Adrenal gland (tissue), 12 donors: ENCODE results near the gene HEATR9. TPM values are rescaled to one million over a fixed set of nuclear protein-coding genes. Genes with fewer than 3 reads are reported as not detected.
A peak's percentile ranks its signal among the peaks of the same experiment; 100 is the strongest.

ENCODE experiments used
- DNase-seq, 7 donors: peaks; one replicate each; pipeline ENCODE4 v3.0.0-alpha.2; 2019 to 2020
- H3K27ac ChIP-seq, 5 donors: fragments of 200-600 bp; sonication (generic) in 4 of 5; 1 replicate in 3 of 5; 2 replicates in 2 of 5; pipeline versions ENCODE4 v1.5.1 to v1.8.0; 2016 to 2020; ENCODE audit warnings: mild to moderate bottlenecking in 1 of 5
- H3K27me3 ChIP-seq: fragments of 200-600 bp; 2 replicates; pipeline ENCODE4 v1.8.0; 2021
- H3K36me3 ChIP-seq, 2 donors: fragments of 200-600 bp; replicated peaks in 1 of 2; 1 replicate in 1 of 2; 2 replicates in 1 of 2; pipeline versions ENCODE4 v1.5.1 to v1.8.0; 2018 to 2022
- H3K4me1 ChIP-seq, 2 donors: fragments of 200-600 bp; replicated peaks in 1 of 2; 1 replicate in 1 of 2; 2 replicates in 1 of 2; pipeline versions ENCODE4 v1.5.1 to v1.8.0; 2018 to 2021
- H3K4me3 ChIP-seq, 4 donors: fragments of 200-600 bp; sonication (generic) in 3 of 4; one replicate each; pipeline ENCODE4 v1.5.1; 2016 to 2018
- H3K9me3 ChIP-seq, 3 donors: fragments of 200-600 bp; sonication (generic) in 1 of 3; replicated peaks in 1 of 3; 1 replicate in 2 of 3; 2 replicates in 1 of 3; pipeline versions ENCODE4 v1.5.1 to v1.8.0; 2016 to 2021
- POLR2A ChIP-seq, 2 donors: fragments of 450-650 bp; IDR thresholded peaks; one replicate each; pipeline ENCODE4 v1.6.1; 2017; ENCODE audit warnings: antibody characterized with exemption in 2 of 2, mild to moderate bottlenecking in 2 of 2, moderate library complexity in 1 of 2
- WGBS, 4 donors: extraction: QIAGEN DNeasy Blood & Tissue Kit in 2 of 4; methylation state at CpG; one replicate each; pipeline versions ENCODE4 v1.1.5 to v1.1.7; 2013 to 2017; 5-methylcytosine and 5-hydroxymethylcytosine counted together
- intact Hi-C, 2 donors: fragments of 100-400 bp; cut with DNase I; formaldehyde crosslinking; loops; one replicate each; pipeline versions ENCODE4 v1.14.1 to v1.15.0; 2022 to 2023
- polyA plus RNA-seq, 3 donors: library from polyadenylated mRNA; stranded (reverse); fragments of 200-250 nt in 2 of 3; fragments of 350-450 nt in 1 of 3; fragmentation: Illumina TruSeq in 1 of 3; extraction: RNeasy Lipid Tissue Mini Kit (QIAGEN cat#74804) in 1 of 3; gene quantifications; one replicate each; pipeline ENCODE4 v1.2.3, GENCODE V29; 2013 to 2014
- total RNA-seq, 9 donors: library from RNA; depleted of rRNA in 4 of 9; stranded (reverse); fragments of >200 nt in 4 of 9; fragments of 120-200 nt in 1 of 9; fragmentation: NEBNext Ultra II Directional in 1 of 9; extraction: Animal tissue kit (Norgen Biotek cat#: 25700) in 1 of 9; gene quantifications; one replicate each; pipeline versions ENCODE4 v1.1.0 to v1.2.4, GENCODE V29; 2013 to 2023
- TF ChIP-seq, protein P1 (sequence below), 6 experiments: fragments of 450-650 bp in 4 of 6; fragments of 200-600 bp in 2 of 6; sonication (generic) in 1 of 6; IDR thresholded peaks; 1 replicate in 5 of 6; 2 replicates in 1 of 6; pipeline versions ENCODE4 v1.5.1 to v1.8.0; 2016 to 2021; ENCODE audit warnings: antibody characterized with exemption in 6 of 6, mild to moderate bottlenecking in 2 of 6, moderate library complexity in 1 of 6
- donor health status: healthy with polysubstance abuse.
- donor health status: Bipolar disorder and iron deficiency.
- donor health status: DM: yes; HTN: yes; CAD: no.
- donor health status: DM: no; HTN: no; CAD: no.
- donor health status: DM: no; HTN: no; CAD: no.
- donor health status: DM: yes; HTN: yes; CAD: no.

The HEATR9 gene
- total and polyA plus RNA-seq, 12 donors, result 0.03 to 0.32 (median 0.13) TPM; not detected in 9

DNA sequence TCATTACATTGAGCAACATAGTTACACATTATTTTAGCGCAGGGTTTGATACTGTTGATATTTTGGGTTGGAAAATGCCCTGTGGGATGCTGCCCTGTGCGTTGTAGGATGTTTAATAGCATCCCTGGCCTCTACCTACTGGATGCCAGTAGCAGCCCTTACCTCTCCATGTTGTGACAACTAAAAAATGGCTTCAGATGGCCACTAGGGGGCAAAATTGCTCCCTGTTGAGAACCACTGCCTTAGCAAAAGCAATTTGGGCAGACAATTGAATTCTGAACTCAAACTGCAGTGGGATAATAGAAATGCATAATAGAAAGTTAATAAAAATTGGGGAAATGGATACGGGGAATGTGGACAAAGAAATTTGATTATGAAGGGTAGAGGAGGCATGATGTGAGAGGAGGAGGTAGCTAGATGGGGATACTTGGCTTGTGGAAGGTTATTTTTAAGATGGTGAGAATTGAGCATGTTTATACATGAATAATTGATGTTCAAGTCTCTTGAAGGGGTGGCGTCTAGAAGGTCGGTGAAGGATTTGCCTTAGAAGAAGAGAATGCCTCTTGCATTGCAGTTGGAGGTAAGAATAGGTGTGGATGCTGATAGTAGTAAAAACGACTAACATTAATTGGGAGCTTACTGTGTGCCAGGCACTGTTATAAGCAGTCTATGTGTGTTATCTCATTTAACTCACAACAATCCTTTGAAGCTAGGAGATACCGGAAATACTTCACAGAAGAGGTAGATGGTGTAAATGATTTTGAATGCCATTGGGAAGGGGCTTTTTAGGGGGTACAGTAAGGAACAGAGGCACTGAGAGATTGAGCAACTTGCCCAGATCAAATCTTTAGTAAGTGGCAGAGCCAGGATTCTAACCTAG is 19.0 kb downstream of the HEATR9 start:
- Histone ChIP-seq H3K27ac (no peak overlapping the region), H3K9me3 (no peaks in the 10 kb centered on the region), H3K4me1 (peaks cover 9 to 21% of the 10 kb centered on the region in 2 donors), H3K4me3 (no peak overlapping the region), H3K36me3 (peaks cover 0 to 37% of the 10 kb centered on the region in 2 donors), H3K27me3 (no peaks in the 10 kb centered on the region)
- DNase-seq, result peak; percentile 43 to 82 (median 65)
- TF ChIP-seq, protein P1, sequence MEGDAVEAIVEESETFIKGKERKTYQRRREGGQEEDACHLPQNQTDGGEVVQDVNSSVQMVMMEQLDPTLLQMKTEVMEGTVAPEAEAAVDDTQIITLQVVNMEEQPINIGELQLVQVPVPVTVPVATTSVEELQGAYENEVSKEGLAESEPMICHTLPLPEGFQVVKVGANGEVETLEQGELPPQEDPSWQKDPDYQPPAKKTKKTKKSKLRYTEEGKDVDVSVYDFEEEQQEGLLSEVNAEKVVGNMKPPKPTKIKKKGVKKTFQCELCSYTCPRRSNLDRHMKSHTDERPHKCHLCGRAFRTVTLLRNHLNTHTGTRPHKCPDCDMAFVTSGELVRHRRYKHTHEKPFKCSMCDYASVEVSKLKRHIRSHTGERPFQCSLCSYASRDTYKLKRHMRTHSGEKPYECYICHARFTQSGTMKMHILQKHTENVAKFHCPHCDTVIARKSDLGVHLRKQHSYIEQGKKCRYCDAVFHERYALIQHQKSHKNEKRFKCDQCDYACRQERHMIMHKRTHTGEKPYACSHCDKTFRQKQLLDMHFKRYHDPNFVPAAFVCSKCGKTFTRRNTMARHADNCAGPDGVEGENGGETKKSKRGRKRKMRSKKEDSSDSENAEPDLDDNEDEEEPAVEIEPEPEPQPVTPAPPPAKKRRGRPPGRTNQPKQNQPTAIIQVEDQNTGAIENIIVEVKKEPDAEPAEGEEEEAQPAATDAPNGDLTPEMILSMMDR (IDR thresholded peaks at IDR 0.05), result peak; percentile 63 to 84 (median 70)
- TF ChIP-seq POLR2A (IDR thresholded peaks at IDR 0.05), result no peak
- intact Hi-C loops, result loop anchor here in 1 of 2 donors (10.0 kb wide), 2 partner anchors 95 to 295 kb away; partner anchors contain the start of gene LYZL6
- 61 to 70% (median 65%) methylated on average over 7 of the region's 7 CpGs for WGBS, 4 donors

DNA sequence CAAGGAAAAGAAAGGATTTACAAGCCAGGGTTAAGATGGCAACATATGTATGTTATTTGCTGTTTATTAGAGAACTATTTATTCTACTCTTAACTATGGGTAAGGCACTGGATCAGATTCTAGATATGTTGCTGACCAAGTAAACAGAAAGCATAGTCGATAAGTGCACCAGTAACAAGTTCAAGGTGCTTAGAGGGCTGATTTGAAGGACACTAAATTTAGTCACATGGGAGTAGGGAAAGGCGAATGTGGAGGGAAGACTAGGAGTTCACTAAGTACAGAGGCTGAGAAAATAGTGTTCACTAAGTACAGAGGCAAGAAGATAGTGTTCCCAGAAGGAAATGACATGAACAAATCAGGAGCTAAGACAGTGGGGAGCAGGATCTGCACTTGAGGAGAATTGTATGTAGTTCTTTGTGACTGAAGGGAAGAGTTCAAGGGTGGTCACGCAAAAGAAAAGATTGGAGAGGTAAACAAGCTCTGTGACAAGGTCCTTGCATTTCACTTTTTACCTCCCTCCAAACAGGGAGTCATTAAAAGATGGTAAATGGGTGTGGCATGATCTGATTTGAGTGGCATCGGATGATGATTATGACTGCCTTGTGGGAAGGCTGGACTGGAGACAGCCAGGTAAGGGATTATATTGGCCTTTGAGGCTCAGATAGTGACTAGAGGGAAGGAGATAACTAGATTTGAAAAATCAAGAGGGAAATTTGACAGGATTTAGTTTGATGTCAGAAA is 20.9 kb downstream of the HEATR9 start:
- Histone ChIP-seq H3K27ac (peak overlapping the region in 1 of 5 donors; percentile 1), H3K27me3 (no peaks in the 10 kb centered on the region), H3K36me3 (peaks cover 0 to 56% of the 10 kb centered on the region in 2 donors), H3K4me3 (no peak overlapping the region), H3K9me3 (no peaks in the 10 kb centered on the region), H3K4me1 (peaks cover 9 to 21% of the 10 kb centered on the region in 2 donors)
- no peak for DNase-seq
- TF ChIP-seq, protein P1 (IDR thresholded peaks at IDR 0.05), result no peak
- TF ChIP-seq POLR2A (IDR thresholded peaks at IDR 0.05), result no peak
- 55 to 64% (median 58%) methylated on average over 4 of the region's 4 CpGs for WGBS, 4 donors
- intact Hi-C loops, result no loop called here

DNA sequence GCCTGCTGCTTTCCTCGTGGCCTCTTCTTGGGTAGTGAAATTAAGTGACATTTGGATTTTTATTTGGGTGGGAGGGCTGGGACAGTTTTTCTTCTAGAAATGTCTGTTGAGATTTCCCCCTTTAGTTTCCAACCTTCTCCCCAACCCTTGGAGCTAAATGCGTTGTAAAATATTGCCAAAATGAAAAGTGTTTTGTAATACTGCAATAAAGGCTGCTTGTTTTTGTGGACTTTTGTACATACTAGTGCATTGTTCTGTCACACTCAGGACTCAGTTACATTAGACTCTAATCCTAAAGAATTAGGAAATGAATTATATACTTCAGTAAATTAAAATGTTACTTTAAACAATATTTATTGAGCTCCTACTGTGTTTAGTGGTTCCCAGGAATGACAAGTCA is 21.7 kb downstream of the HEATR9 start:
- no peaks in the 10 kb centered on the region for H3K27me3 ChIP-seq
- no peak for DNase-seq
- peaks cover 0 to 63% of the 10 kb centered on the region in 2 donors for H3K36me3 ChIP-seq
- WGBS, 4 donors, result 63 to 77% (median 70%) methylated on average over 2 of the region's 2 CpGs
- intact Hi-C loops, result no loop called here
- peak overlapping the region in 2 of 5 donors; percentile 1 to 27 for H3K27ac ChIP-seq
- no peaks in the 10 kb centered on the region for H3K9me3 ChIP-seq
- TF ChIP-seq POLR2A (IDR thresholded peaks at IDR 0.05), result no peak
- TF ChIP-seq, protein P1 (IDR thresholded peaks at IDR 0.05), result no peak
- no peak overlapping the region for H3K4me3 ChIP-seq
- H3K4me1 ChIP-seq, result peaks cover 9 to 21% of the 10 kb centered on the region in 2 donors
